SK-N-SH (cell line): Measurements from ENCODE around the gene CANX. TPM values are rescaled to one million over a fixed set of nuclear protein-coding genes. Genes with fewer than 3 reads are reported as not detected.

Experiments used
- CTCF ChIA-PET: fragments of 300-600, 350-600 bp; formaldehyde crosslinking; extraction: SDS; loops from one replicate; lab custom pipeline; 2021; lab: Yijun Ruan, JAX
- POLR2A ChIA-PET: fragments of 350-600 bp; sonication (Branson Sonifier 250); formaldehyde crosslinking; extraction: SDS; loops from one replicate; lab custom pipeline; 2020; ENCODE audit warnings: antibody characterized with exemption, inconsistent platforms; lab: Yijun Ruan, JAX
- DNase-seq: peaks from one replicate; pipeline ENCODE4 v3.0.0; 2012
- H2AFZ ChIP-seq: fragments of 200-600 bp; sonication (generic); 2 replicates; pipeline ENCODE4 v1.8.1; 2016; ENCODE audit warnings: antibody characterized with exemption, mild to moderate bottlenecking, low read depth
- H3F3A ChIP-seq: fragments of 200-600 bp; sonication (generic); replicated peaks from 2 replicates; pipeline ENCODE3; 2016; ENCODE audit warnings: antibody characterized with exemption, mild to moderate bottlenecking; ENCODE audit not compliant: insufficient read depth
- H3K27ac ChIP-seq, 2 experiments: fragments of 200-500 bp in 1 of 2; fragments of 200-600 bp in 1 of 2; sonication (Bioruptor generic) in 1 of 2; sonication (generic), shearing (Covaris generic) in 1 of 2; 2 replicates each; pipeline versions ENCODE4 v1.5.1 to v1.6.1; 2014 to 2016; ENCODE audit warnings: low read depth in 2 of 2, inconsistent platforms in 1 of 2, low read length in 1 of 2, mild to moderate bottlenecking in 1 of 2, mixed read lengths in 1 of 2
- H3K27me3 ChIP-seq: fragments of 200-600 bp; sonication (generic), shearing (Covaris generic); 2 replicates; pipeline ENCODE4 v1.6.1; 2016; ENCODE audit warnings: mixed run types; ENCODE audit not compliant: insufficient read depth
- H3K36me3 ChIP-seq, 2 experiments: fragments of 200-500 bp in 1 of 2; fragments of 200-600 bp in 1 of 2; sonication (Bioruptor generic) in 1 of 2; sonication (generic) in 1 of 2; replicated peaks in 1 of 2; 2 replicates each; pipeline versions ENCODE3 to v1.5.1; 2014 to 2016; ENCODE audit warnings: low read length in 1 of 2, mild to moderate bottlenecking in 1 of 2; ENCODE audit not compliant: insufficient read depth in 2 of 2, control insufficient read depth in 1 of 2
- H3K4me1 ChIP-seq, 2 experiments: fragments of 200-500 bp in 1 of 2; fragments of 200-600 bp in 1 of 2; sonication (Bioruptor generic) in 1 of 2; sonication (generic), shearing (Covaris generic) in 1 of 2; 2 replicates each; pipeline versions ENCODE4 v1.5.1 to v1.6.1; 2014 to 2016; ENCODE audit warnings: low read depth in 1 of 2, low read length in 1 of 2, mixed run types in 1 of 2; ENCODE audit not compliant: insufficient read depth in 2 of 2, control insufficient read depth in 1 of 2
- H3K4me2 ChIP-seq: fragments of 200-600 bp; sonication (generic), shearing (Covaris generic); 2 replicates; pipeline ENCODE4 v1.6.1; 2017; ENCODE audit warnings: mixed run types
- H3K4me3 ChIP-seq, 2 experiments: fragments of 200-500 bp in 1 of 2; fragments of 200-600 bp in 1 of 2; sonication (Bioruptor generic) in 1 of 2; sonication (generic), shearing (Covaris generic) in 1 of 2; 2 replicates each; pipeline versions ENCODE4 v1.5.1 to v1.8.1; 2014 to 2016; ENCODE audit warnings: low read depth in 2 of 2, inconsistent platforms in 1 of 2, low read length in 1 of 2, mild to moderate bottlenecking in 1 of 2, mixed read lengths in 1 of 2, moderate library complexity in 1 of 2
- H3K79me2 ChIP-seq: fragments of 200-600 bp; sonication (generic); 2 replicates; pipeline ENCODE4 v1.8.1; 2017; ENCODE audit warnings: mild to moderate bottlenecking; ENCODE audit not compliant: insufficient read depth
- H3K9ac ChIP-seq: fragments of 200-600 bp; sonication (generic); 2 replicates; pipeline ENCODE4 v1.6.1; 2017; ENCODE audit warnings: mixed run types
- H3K9me2 ChIP-seq: fragments of 200-600 bp; sonication (generic); 2 replicates; pipeline ENCODE4 v1.6.1; 2017; ENCODE audit warnings: mixed run types
- H3K9me3 ChIP-seq: fragments of 200-600 bp; sonication (generic); 2 replicates; pipeline ENCODE4 v1.6.1; 2017; ENCODE audit warnings: mixed run types, mild to moderate bottlenecking, moderate library complexity
- H4K20me1 ChIP-seq: fragments of 200-600 bp; sonication (generic); 2 replicates; pipeline ENCODE4 v1.6.1; 2017; ENCODE audit warnings: mild to moderate bottlenecking, mixed run types; ENCODE audit not compliant: insufficient read depth
- CHD2 ChIP-seq: fragments of 150-350 bp; IDR thresholded peaks from 2 replicates; pipeline ENCODE4 v1.6.1; 2018; ENCODE audit warnings: low read length; ENCODE audit not compliant: partially characterized antibody
- CTCF ChIP-seq: fragments of 200-600 bp; sonication (generic); IDR thresholded peaks from 2 replicates; pipeline ENCODE4 v1.6.1; 2017; ENCODE audit warnings: antibody characterized with exemption, mild to moderate bottlenecking, moderate library complexity
- EP300 ChIP-seq, 2 experiments: IDR thresholded peaks; 2 replicates each; pipeline versions ENCODE4 v1.4.0 to v1.6.1; 2012; ENCODE audit warnings: borderline replicate concordance in 1 of 2, low read depth in 1 of 2, low read length in 1 of 2
- EZH2phosphoT487 ChIP-seq: fragments of 200-600 bp; sonication (generic); IDR thresholded peaks from 2 replicates; pipeline ENCODE4 v1.6.1; 2017; ENCODE audit warnings: low read depth, mixed run types, mild to moderate bottlenecking, antibody characterized with exemption, moderate library complexity, borderline replicate concordance
- FOSL2 ChIP-seq: IDR thresholded peaks from 2 replicates; pipeline ENCODE4 v1.4.0; 2012; ENCODE audit warnings: low read depth, mild to moderate bottlenecking, moderate library complexity, borderline replicate concordance
- IRF3 ChIP-seq: fragments of 150-350 bp; IDR thresholded peaks from 2 replicates; pipeline ENCODE4 v1.6.1; 2016; ENCODE audit warnings: mild to moderate bottlenecking, low read depth, low read length
- JUND ChIP-seq: IDR thresholded peaks from 2 replicates; pipeline ENCODE4 v1.4.0; 2012
- MXI1 ChIP-seq: IDR thresholded peaks from 2 replicates; pipeline ENCODE4 v1.6.1; 2012; ENCODE audit warnings: mild to moderate bottlenecking, low read depth, low read length, improper control_type of control experiment
- NFIC ChIP-seq: IDR thresholded peaks from 2 replicates; pipeline ENCODE4 v1.4.0; 2012; ENCODE audit warnings: borderline replicate concordance
- PBX3 ChIP-seq: IDR thresholded peaks from 2 replicates; pipeline ENCODE4; 2012
- POLR2AphosphoS5 ChIP-seq: IDR thresholded peaks from 2 replicates; pipeline ENCODE4 v1.6.1; 2012; ENCODE audit warnings: low read depth, low read length
- RAD21 ChIP-seq: IDR thresholded peaks from 2 replicates; pipeline ENCODE4 v1.6.1; 2012; ENCODE audit warnings: mild to moderate bottlenecking, low read length
- RCOR1 ChIP-seq: fragments of 150-350 bp; IDR thresholded peaks from 2 replicates; pipeline ENCODE4 v1.6.1; 2017; ENCODE audit warnings: antibody characterized with exemption, low read length
- REST ChIP-seq: IDR thresholded peaks from 2 replicates; pipeline ENCODE4 v1.6.1; 2012; ENCODE audit warnings: mild to moderate bottlenecking, low read depth, low read length, moderate library complexity
- RFX5 ChIP-seq: IDR thresholded peaks from 2 replicates; pipeline ENCODE4 v1.6.1; 2012; ENCODE audit warnings: mild to moderate bottlenecking, improper control_type of control experiment, low read length
- SIN3A ChIP-seq: IDR thresholded peaks from 2 replicates; pipeline ENCODE4 v1.6.1; 2012; ENCODE audit warnings: low read depth, mild to moderate bottlenecking, low read length, moderate library complexity, borderline replicate concordance
- TEAD4 ChIP-seq: IDR thresholded peaks from 2 replicates; pipeline ENCODE4 v1.4.0; 2012; ENCODE audit warnings: mild to moderate bottlenecking, borderline replicate concordance; ENCODE audit not compliant: insufficient read depth
- USF2 ChIP-seq: fragments of 150-350 bp; IDR thresholded peaks from 2 replicates; pipeline ENCODE4 v1.6.1; 2017; ENCODE audit warnings: antibody characterized with exemption, low read length, low read depth, borderline replicate concordance
- WGBS: methylation state at CpG from one replicate; pipeline ENCODE4 v1.1.6; 2017; ENCODE audit warnings: low lambda C conversion rate; 5-methylcytosine and 5-hydroxymethylcytosine counted together
- polyA plus RNA-seq, 3 experiments: library from polyadenylated mRNA; depleted of rRNA; stranded (reverse); fragments of >200 nt; gene quantifications; 2 replicates each; pipeline ENCODE4 v1.2.3, GENCODE V29; 2012

The CANX gene
- polyA plus RNA-seq, 1 of the 3 experiments (the other 2 are of a cell fraction), result 215 TPM

- Histone ChIP-seq H3F3A (no peaks in the 10 kb centered on the region), H3K4me3 (no peak overlapping the region), H2AFZ (no peak overlapping the region), H3K36me3 (peaks cover 11 to 49% of the 10 kb centered on the region in 2 experiments), H3K4me1 (no peaks in the 10 kb centered on the region), H3K9me3 (no peaks in the 10 kb centered on the region), H3K27ac (no peak overlapping the region), H3K9ac (no peak overlapping the region), H3K4me2 (no peak overlapping the region), H3K79me2 (no peaks in the 10 kb centered on the region; the same call in 1 of the 2 replicates), H4K20me1 (no peaks in the 10 kb centered on the region), H3K9me2 (no peaks in the 10 kb centered on the region), H3K27me3 (no peaks in the 10 kb centered on the region)
- 92% methylated on average over 3 of the region's 4 CpGs for WGBS
- ChIA-PET CTCF (interaction anchor here (0.7 to 5.4 kb wide), 5 partner anchors 10 to 22 kb away, joined by 3 to 35 read pairs (median 3); no protein-coding TSS in a partner anchor), POLR2A (interaction anchor here (1.0 kb wide), 1 partner anchor 14 kb away, joined by 4 read pairs; no protein-coding TSS in a partner anchor)
- no peak for DNase-seq
- TF ChIP-seq USF2 (no peak), JUND (no peak), CHD2 (no peak), IRF3 (no peak), PBX3 (no peak), RFX5 (no peak), POLR2AphosphoS5 (no peak), CTCF (no peak), SIN3A (no peak), NFIC (no peak), RCOR1 (no peak), TEAD4 (no peak), FOSL2 (no peak), EP300 (IDR thresholded peaks at IDR 0.05; ENCODE audit: borderline replicate concordance in 1 of 2, low read depth in 1 of 2, low read length in 1 of 2) (no peak), RAD21 (no peak), EZH2phosphoT487 (no peak), REST (no peak), MXI1 (no peak)
These were observed 81.1 kb downstream of the CANX start for GRCh38 chr5:179779826-179780225.
